OCI-LY1 (cell line): Measurements from ENCODE around the gene GRPEL2.

Experiments
- CTCF ChIP-seq: fragments of 200-600 bp; sonication (generic), shearing (Covaris generic); IDR thresholded peaks from 2 replicates; pipeline ENCODE4 v1.5.1; 2017; ENCODE audit warnings: mild to moderate bottlenecking, antibody characterized with exemption, low read length, moderate library complexity, mixed read lengths
- EZH2 ChIP-seq: fragments of 200-600 bp; sonication (generic), shearing (Covaris generic); IDR thresholded peaks from 2 replicates; pipeline ENCODE4 v1.8.0; 2017; ENCODE audit warnings: borderline replicate concordance, mixed run types, mild to moderate bottlenecking, antibody characterized with exemption, low read length, moderate library complexity, mixed read lengths

- TF ChIP-seq CTCF (no peak), EZH2 (no peak)
Observed at GRCh38 chr5:149400304-149400703, 55.0 kb downstream of the GRPEL2 start.
